Ishikawa (cell line): Measurements from ENCODE around the gene RNF214.

Source experiments
- CEBPB ChIP-seq: IDR thresholded peaks from 2 replicates; pipeline ENCODE4 v1.6.1; 2012
- CREB1 ChIP-seq: IDR thresholded peaks from 2 replicates; pipeline ENCODE4 v1.6.1; 2012; ENCODE audit warnings: low read depth
- EP300 ChIP-seq: IDR thresholded peaks from 2 replicates; pipeline ENCODE4 v1.6.1; 2012; ENCODE audit warnings: borderline replicate concordance
- FOXM1 ChIP-seq: IDR thresholded peaks from 2 replicates; pipeline ENCODE4 v1.6.1; 2012; ENCODE audit warnings: low read depth, borderline replicate concordance
- MAX ChIP-seq: IDR thresholded peaks from 2 replicates; pipeline ENCODE4 v1.6.1; 2012
- RAD21 ChIP-seq: IDR thresholded peaks from 2 replicates; pipeline ENCODE4 v1.6.1; 2012; ENCODE audit warnings: low read depth
- REST ChIP-seq: IDR thresholded peaks from 2 replicates; pipeline ENCODE4 v1.6.1; 2012; ENCODE audit warnings: low read depth, mild to moderate bottlenecking
- TAF1 ChIP-seq: IDR thresholded peaks from 2 replicates; pipeline ENCODE4 v1.6.1; 2012; ENCODE audit warnings: low read depth, mild to moderate bottlenecking
- USF1 ChIP-seq: IDR thresholded peaks from 2 replicates; pipeline ENCODE4 v1.6.1; 2012

DNA sequence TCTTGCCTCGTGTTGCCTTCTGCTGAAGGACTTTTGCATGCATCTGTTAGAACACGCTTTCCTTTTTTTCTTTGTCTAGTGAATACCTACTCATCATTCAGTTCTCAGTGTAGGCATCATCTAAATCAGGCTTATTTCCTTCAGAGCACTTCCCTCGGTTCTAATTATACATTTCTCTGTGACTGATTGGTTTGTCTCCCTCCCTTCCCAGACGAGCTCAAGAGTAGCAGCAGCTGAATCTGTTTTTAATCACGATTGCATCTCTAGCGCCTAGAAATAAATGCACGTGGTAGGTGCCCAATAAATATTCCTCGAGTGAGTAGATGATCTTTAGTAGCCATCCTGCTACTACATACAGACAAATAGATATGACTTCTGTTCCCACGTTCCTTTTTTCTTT, 101.4 kb downstream of the RNF214 start:
- TF ChIP-seq RAD21 (no peak), CEBPB (no peak), REST (no peak), MAX (no peak), CREB1 (no peak), EP300 (no peak), TAF1 (no peak), FOXM1 (no peak), USF1 (no peak)
